Activated B cell treated with CpG ODN at 0.5 μM for 24 hours (primary cell): Measurements from ENCODE around the gene COX5A. TPM values are rescaled to one million over a fixed set of nuclear protein-coding genes. Genes with fewer than 3 reads are reported as not detected.
"Not testable (repeated sequence)": the region's sequence is repeated elsewhere in the genome, so short reads cannot be mapped to it uniquely, and the experiment has no call there.

Experiments used
- ATAC-seq: fragments of 200-7000 bp; cut with Tn5 transposase; one replicate; pipeline ENCODE4 v1.10.0; 2021; ENCODE audit warnings: low read depth, mild to moderate bottlenecking, moderate library complexity
- CTCF ChIA-PET: fragments of 350-600 bp; sonication (Branson Sonifier 250); formaldehyde crosslinking; loops from one replicate; lab custom pipeline; 2021; ENCODE audit warnings: antibody characterized with exemption; lab: Charles Lee
- POLR2A ChIA-PET: fragments of 350-600 bp; sonication (Branson Sonifier 250); formaldehyde crosslinking; loops from one replicate; lab custom pipeline; 2021; ENCODE audit warnings: antibody characterized with exemption; lab: Charles Lee
- DNase-seq: peaks from one replicate; pipeline ENCODE4 v3.0.0; 2022
- H3K27ac Mint-ChIP-seq: one replicate; pipeline ENCODE4 v1.8.0; 2020; ENCODE audit warnings: mixed read lengths
- H3K27me3 Mint-ChIP-seq: one replicate; pipeline ENCODE4 v1.8.0; 2021; ENCODE audit warnings: mixed read lengths
- H3K36me3 Mint-ChIP-seq: one replicate; pipeline ENCODE4 v1.8.0; 2021; ENCODE audit warnings: low read depth, mixed read lengths
- H3K4me1 Mint-ChIP-seq: one replicate; pipeline ENCODE4 v1.8.0; 2021; ENCODE audit warnings: mixed read lengths
- H3K4me3 Mint-ChIP-seq: one replicate; pipeline ENCODE4 v1.8.0; 2020; ENCODE audit warnings: mild to moderate bottlenecking, mixed read lengths
- H3K9me3 Mint-ChIP-seq: one replicate; pipeline ENCODE4 v1.8.0; 2020; ENCODE audit warnings: mixed read lengths
- intact Hi-C: fragments of 100-400 bp; cut with micrococcal nuclease; formaldehyde crosslinking; loops from one replicate; pipeline ENCODE4 v1.15.1; 2024
- total RNA-seq: library from RNA; stranded (reverse); gene quantifications from 2 replicates; pipeline ENCODE4 v1.2.3, GENCODE V29; 2022
- TF ChIP-seq, protein P1 (sequence below): fragments of 200-600 bp; IDR thresholded peaks from one replicate; pipeline ENCODE4 v1.8.0; 2022; ENCODE audit warnings: antibody characterized with exemption, mild to moderate bottlenecking

The COX5A gene
- total RNA-seq, 1 donor from 2014 or later = 150 TPM

DNA sequence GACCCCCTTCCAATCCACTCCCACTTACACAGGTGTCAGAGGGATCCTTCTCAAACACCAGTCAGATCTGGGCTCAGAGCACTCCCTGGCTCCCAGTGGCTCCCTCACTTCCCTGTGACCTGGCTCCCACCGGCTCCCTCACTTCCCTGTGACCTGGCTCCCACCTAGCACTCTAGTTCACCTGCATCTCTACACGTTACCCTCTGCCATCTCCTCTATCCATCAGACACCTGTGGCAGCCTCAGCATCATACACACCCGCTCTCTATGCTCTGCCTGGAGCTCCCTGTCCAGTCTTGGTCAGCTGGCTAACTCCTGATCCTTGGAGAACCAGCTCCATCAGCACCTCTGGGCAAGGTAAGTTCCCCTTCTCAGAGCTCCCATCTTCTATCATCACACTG is 13.1 kb upstream of the COX5A start:
- intact Hi-C loops = loop anchor here (2.0 to 5.0 kb wide), 2 partner anchors 116 to 579 kb away; no protein-coding TSS in a partner anchor
- DNase-seq (no peak), ATAC-seq (no peak)
- Mint-ChIP-seq H3K36me3 (no peaks in the 10 kb centered on the region), H3K4me3 (no peak overlapping the region), H3K27me3 (no peaks in the 10 kb centered on the region), H3K9me3 (no peaks in the 10 kb centered on the region), H3K27ac (no peak overlapping the region), H3K4me1 (peaks cover 9% of the 10 kb centered on the region)
- ChIA-PET POLR2A (interaction anchor here (0.9 to 2.3 kb wide), 4 partner anchors 44 to 320 kb away, joined by 3 to 8 read pairs (median 4); partner anchors contain the start of gene FAM219B), CTCF (interaction anchor here (0.5 to 4.7 kb wide), 28 partner anchors 10 to 580 kb away, joined by 3 to 63 read pairs (median 4); partner anchors contain the start of genes COX5A and ULK3)
- TF ChIP-seq, protein P1, sequence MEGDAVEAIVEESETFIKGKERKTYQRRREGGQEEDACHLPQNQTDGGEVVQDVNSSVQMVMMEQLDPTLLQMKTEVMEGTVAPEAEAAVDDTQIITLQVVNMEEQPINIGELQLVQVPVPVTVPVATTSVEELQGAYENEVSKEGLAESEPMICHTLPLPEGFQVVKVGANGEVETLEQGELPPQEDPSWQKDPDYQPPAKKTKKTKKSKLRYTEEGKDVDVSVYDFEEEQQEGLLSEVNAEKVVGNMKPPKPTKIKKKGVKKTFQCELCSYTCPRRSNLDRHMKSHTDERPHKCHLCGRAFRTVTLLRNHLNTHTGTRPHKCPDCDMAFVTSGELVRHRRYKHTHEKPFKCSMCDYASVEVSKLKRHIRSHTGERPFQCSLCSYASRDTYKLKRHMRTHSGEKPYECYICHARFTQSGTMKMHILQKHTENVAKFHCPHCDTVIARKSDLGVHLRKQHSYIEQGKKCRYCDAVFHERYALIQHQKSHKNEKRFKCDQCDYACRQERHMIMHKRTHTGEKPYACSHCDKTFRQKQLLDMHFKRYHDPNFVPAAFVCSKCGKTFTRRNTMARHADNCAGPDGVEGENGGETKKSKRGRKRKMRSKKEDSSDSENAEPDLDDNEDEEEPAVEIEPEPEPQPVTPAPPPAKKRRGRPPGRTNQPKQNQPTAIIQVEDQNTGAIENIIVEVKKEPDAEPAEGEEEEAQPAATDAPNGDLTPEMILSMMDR = no peak

DNA sequence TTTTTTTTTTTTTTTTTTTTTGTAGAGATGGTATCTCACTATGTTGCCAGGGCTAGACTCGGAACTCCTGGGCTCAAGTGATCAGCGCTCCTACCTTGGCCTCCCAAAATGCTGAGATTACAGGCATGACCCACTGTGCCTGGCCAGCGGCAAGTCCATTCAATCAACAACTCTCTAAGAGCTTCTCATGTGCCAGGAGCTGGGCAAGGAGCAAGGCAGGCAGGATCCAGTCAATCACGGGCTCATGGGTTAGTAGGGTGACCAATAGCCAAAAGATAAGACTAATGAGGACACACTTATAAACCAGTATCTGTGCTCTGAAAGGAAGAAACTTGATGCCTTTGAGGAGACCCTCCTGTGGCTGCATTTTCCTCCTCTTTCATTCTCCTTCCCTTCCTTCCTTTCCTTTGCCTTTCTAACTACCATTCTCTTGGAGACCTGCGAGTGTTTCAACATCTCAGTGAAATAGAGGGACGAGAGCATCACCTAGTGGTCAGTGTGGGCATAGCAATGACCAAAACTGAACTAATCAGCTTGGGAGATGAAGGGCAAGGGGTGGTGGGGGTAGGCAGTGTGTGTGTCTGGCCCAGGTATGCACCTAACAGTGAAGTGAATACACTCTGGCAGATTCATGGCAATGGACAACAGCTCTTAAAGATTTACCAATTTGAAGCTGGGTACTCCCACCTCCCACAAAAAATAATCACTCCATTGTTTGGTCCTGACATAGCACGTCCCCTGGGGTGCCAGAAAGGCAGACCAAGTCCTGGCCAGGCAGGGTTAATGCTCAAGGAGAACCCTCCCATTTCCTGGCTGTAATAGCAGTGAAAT is 12.4 kb upstream of the COX5A start:
- ATAC-seq = peak; percentile 99
- ChIA-PET CTCF (interaction anchor here (0.5 to 4.7 kb wide), 31 partner anchors 9 to 579 kb away, joined by 3 to 63 read pairs (median 3); partner anchors contain the start of genes COX5A and ULK3), POLR2A (interaction anchor here (0.9 to 2.3 kb wide), 4 partner anchors 44 to 320 kb away, joined by 3 to 8 read pairs (median 4); partner anchors contain the start of gene FAM219B)
- Mint-ChIP-seq H3K27me3 (no peaks in the 10 kb centered on the region), H3K4me3 (no peak overlapping the region), H3K36me3 (no peaks in the 10 kb centered on the region), H3K4me1 (peaks cover 3% of the 10 kb centered on the region), H3K27ac (no peak overlapping the region), H3K9me3 (no peaks in the 10 kb centered on the region)
- intact Hi-C loops = loop anchor here (1.0 to 5.0 kb wide), 5 partner anchors 107 to 578 kb away; partner anchors contain the start of gene ULK3
- DNase-seq = peak; percentile 54
- TF ChIP-seq, protein P1 = peak; percentile 24

DNA sequence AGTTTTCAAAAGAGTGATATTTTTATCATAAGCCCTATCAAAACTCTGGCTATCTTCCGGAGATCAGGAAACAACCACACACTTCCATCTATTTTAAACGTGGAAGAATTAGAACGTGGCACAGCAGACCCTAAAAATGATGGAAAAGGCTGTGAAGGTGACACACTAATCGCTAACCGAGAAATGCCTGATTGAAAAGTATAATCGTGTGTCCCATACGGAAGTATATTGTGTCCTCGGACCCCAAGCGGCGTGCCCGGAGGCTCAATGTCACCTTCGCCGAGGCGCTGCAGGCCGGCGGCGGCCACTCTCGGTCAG is 642 bp downstream of the COX5A start:
- Mint-ChIP-seq H3K36me3 (peaks cover 11% of the 10 kb centered on the region), H3K9me3 (no peaks in the 10 kb centered on the region), H3K4me3 (peak overlapping the region; percentile 86), H3K4me1 (peaks cover 36% of the 10 kb centered on the region), H3K27me3 (no peaks in the 10 kb centered on the region), H3K27ac (peak overlapping the region; percentile 46)
- ChIA-PET CTCF (no interaction called here), POLR2A (interaction anchor here (0.6 to 1.8 kb wide), 12 partner anchors 20 to 702 kb away, joined by 3 to 10 read pairs (median 4); partner anchors contain the start of genes FAM219B, IMP3, MPI and RPP25)
- intact Hi-C loops = loop anchor here (5.0 kb wide), 1 partner anchor 240 kb away; the partner anchor contains the start of gene EDC3
- no peak for DNase-seq
- TF ChIP-seq, protein P1 = no peak
- ATAC-seq = no peak

DNA sequence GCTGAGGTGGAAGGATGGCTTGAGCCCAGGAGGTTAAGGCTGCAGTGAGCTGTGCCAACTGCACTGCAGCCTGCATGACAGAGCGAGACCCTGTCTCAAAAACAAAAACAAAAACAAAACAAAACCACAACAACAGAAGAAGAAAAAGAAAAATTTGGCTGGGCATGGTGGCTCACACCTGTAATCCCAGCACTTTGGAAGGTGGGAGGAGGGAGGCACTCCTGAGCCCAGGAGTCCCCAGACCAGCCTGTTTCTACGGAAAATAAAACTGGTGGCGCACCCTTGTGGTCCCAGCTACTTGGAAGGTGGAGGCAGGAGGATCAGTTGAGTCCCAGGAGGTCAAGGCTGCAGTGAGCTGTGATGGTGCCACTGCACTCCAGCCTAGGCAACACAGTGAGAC is 2.7 kb downstream of the COX5A start:
- intact Hi-C loops = loop anchor here (5.0 kb wide), 1 partner anchor 238 kb away; the partner anchor contains the start of gene EDC3
- peaks cover 41% of the 10 kb centered on the region for H3K4me1 Mint-ChIP-seq
- H3K9me3 Mint-ChIP-seq, ATAC-seq, H3K27ac Mint-ChIP-seq, DNase-seq, H3K27me3 Mint-ChIP-seq: not testable (repeated sequence)
- ChIA-PET CTCF (interaction anchor here (0.9 kb wide), 1 partner anchor 15 kb away, joined by 4 read pairs; no protein-coding TSS in a partner anchor), POLR2A (interaction anchor here (1.1 kb wide), 1 partner anchor 45 kb away, joined by 4 read pairs; the partner anchor contains the start of gene MPI)
- H3K4me3 Mint-ChIP-seq = peak overlapping the region; percentile 1
- peaks cover 17% of the 10 kb centered on the region for H3K36me3 Mint-ChIP-seq

DNA sequence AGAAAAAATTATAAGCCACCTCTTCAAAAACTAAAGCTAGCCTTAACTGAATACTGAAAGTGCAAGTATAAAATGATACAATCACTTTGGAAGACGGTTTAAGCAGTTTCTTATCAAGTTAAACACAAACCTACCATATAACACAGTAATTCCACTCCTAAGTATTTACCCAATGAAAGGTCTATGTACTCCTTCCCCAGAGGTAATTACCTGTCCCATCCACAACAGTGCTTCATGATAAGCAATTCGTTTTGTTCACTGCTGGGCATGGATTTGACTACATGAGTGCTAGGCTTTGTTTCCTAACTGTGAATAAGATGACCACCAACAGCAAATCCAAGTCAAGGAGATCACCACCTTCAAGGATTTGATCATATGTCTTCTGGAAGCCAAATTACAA is 4.3 kb downstream of the COX5A start:
- Mint-ChIP-seq H3K27me3 (no peaks in the 10 kb centered on the region), H3K9me3 (no peaks in the 10 kb centered on the region), H3K4me3 (no peak overlapping the region), H3K36me3 (peaks cover 31% of the 10 kb centered on the region), H3K4me1 (peaks cover 41% of the 10 kb centered on the region), H3K27ac (no peak overlapping the region)
- TF ChIP-seq, protein P1 = no peak
- POLR2A ChIA-PET = no interaction called here
- ATAC-seq = no peak
- intact Hi-C loops = no loop called here
- CTCF ChIA-PET = interaction anchor here (0.7 to 1.4 kb wide), 2 partner anchors 57 to 299 kb away, joined by 3 read pairs; no protein-coding TSS in a partner anchor
- no peak for DNase-seq
